ENCODE data around the gene KCNIP4.
"Not testable (repeated sequence)": the region's sequence is repeated elsewhere in the genome, so short reads cannot be mapped to it uniquely, and the experiment has no call there.

The KCNIP4 gene

DNA sequence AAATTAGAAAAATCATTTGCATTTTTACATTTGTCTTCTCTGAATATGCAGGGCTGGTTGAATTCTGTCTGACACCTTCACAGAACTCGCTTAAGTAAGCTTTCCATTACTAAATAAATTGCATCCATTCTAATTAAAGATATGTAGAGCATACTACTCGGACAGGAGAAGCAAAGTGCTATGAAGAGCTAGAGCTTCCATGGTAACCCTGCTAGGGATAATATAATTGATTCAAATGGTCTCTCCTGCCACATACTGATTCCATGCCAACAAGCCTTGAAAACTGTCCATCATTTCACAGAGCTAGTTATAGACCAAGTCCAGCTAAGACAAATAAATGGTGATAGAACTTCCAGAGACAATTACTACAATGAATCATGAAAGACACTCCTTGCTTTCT, 571.5 kb downstream of the KCNIP4 start:
- no peak for DNase-seq (ENCODE audit: low read depth in 1 of 2, low spot score in 1 of 2)

GRCh38 chr4:21376176-21376575, 572.4 kb downstream of the KCNIP4 start:
- DNase-seq (ENCODE audit: low read depth in 1 of 2, low spot score in 1 of 2) = no peak

GRCh38 chr4:21374641-21375368, 573.8 kb downstream of the KCNIP4 start:
- DNase-seq (ENCODE audit: low read depth in 1 of 2, low spot score in 1 of 2) = no peak

- no peak for DNase-seq (ENCODE audit: low read depth in 1 of 2, low spot score in 1 of 2)
Observed at GRCh38 chr4:21367567-21367966, 581.0 kb downstream of the KCNIP4 start.

DNA sequence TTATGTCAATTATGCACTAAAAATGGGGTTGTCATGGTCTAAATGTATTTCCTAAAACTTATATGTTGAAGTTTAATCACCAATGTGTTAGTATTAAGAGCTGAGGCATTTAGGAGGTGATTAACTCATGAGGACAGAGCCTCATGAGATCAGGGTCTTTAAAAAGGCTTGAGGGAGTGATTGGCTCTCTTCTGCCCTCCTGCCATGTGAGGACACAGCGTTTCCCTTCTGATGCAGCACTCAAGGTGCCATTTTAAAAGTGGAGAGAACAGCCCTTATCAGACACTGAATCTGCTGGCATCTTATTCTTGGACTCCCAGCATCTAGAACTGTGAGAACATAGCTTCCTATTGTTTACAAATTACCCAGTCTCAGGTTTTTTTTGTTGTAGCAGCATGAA, 581.7 kb downstream of the KCNIP4 start:
- no peak for DNase-seq (ENCODE audit: low read depth in 1 of 2, low spot score in 1 of 2)

DNA sequence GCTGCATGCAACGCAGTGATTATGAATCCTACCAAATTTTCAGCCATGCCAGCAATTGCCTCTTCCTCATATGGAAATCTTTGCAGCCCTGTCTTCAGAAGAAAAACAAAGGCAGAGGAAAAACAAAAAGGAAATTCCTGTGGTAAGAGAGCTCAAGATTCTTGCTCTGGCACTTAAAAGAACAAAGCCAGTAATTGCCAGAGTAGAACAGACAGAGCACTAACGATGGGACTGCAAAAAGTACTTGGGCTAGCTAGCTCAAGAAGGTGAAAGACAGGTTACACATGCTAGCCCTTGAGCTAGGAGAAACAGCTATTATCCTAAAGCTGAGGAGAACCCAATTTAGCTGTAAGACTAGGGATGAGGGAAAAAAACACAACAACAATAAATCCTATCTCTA, 582.3 kb downstream of the KCNIP4 start:
- DNase-seq (ENCODE audit: low read depth in 1 of 2, low spot score in 1 of 2) = no peak

- no peak for DNase-seq (ENCODE audit: low read depth in 1 of 2, low spot score in 1 of 2)
Observed at GRCh38 chr4:21363701-21364100, 584.9 kb downstream of the KCNIP4 start.

DNA sequence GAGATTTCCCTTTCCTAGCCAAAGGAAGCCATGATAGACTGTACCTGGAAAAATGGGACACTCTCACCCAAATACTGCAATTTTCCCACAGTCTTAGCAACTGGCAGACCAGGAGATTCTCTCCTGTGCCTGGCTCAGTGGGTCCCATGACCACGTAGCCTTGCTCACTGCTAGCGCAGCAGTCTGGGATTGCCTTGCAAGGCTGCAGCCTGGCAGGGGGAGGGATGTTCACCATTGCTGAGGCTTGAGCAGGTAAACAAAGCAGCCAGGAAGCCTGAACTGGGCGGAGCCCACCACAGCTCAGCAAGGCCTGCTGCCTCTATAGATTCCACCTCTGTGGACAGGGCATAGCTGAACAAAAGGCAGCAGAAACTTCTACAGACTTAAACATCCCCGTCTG, 596.2 kb downstream of the KCNIP4 start:
- DNase-seq (ENCODE audit: low read depth in 1 of 2, low spot score in 1 of 2) = not testable (repeated sequence)

DNA sequence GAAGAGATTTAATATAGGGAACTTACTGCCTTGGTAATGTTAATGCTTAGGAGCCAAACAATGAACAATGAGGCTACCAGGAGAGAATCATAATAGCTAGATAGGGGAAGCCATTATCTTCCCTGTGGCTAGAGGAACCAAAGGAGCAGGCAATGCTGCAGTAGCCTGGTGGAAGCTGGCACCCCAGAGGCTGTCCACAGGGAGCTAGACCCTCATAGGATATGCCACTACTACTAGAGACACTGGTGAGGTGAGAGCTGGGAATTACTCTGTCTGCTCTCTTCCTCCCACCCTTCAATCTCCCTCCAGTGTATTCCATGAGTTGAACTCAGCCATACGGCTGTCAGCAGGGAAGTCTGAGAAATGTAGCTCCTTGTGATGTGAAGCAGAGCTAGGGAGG, 601.4 kb downstream of the KCNIP4 start:
- DNase-seq (ENCODE audit: low read depth in 1 of 2, low spot score in 1 of 2) = no peak

DNA sequence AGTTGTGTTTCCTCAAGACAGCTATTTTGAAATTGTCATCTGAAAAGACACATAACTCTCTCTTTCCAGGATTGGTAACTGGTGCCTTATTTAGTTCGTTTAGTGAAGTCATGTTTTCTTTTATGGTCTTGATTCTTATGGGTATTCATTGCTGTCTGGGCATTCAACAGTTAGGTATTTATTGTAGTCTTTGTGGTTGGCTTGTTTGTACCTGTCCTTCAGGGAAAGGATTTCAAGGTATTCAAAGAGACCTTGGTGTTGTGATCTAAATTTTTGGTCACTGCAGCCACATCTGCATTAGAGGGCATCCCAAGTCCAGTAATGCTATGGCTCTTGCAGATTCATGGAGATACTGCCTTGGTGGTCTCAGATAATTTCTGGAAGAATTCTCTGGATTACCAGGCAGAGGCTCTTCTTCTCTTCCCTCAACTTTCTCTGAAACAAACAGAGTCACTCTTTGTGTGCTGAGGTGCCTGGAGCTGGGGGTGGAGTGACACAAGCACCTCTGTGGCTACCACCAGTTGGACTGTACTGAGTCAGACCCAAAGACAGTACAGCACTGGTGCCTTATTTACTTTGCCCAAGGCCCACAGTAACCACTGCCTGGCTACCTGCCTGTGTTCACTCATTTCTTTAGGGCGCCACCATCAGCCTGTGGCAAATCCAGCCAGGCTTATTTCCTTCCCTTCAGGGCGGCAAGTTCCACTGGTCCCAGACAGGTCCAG, 620.4 kb downstream of the KCNIP4 start:
- DNase-seq (ENCODE audit: low read depth in 1 of 2, low spot score in 1 of 2) = no peak

- no peak for DNase-seq (ENCODE audit: low read depth in 1 of 2, low spot score in 1 of 2)
Observed at GRCh38 chr4:21320034-21320433, 628.5 kb downstream of the KCNIP4 start.

GRCh38 chr4:21307709-21308108, 640.9 kb downstream of the KCNIP4 start:
- DNase-seq (ENCODE audit: low read depth in 1 of 2, low spot score in 1 of 2) = no peak

DNA sequence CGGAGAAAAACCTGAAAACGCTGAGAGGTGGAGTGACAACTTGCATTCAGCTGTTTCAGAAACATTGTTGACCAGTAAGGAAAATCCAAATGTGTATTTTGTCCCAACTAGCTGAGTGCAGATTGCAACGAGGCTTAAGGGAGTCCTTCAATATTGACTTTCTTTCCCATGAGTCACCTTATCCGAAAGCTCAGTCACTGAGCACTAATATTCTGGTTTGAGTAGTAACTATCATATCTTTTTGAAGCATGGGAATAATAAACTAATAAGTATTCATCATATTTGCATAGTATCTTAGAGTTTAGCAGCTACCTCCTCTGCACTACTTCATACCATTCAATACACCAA, 644.1 kb downstream of the KCNIP4 start:
- no peak for DNase-seq (ENCODE audit: low read depth in 1 of 2, low spot score in 1 of 2)

DNA sequence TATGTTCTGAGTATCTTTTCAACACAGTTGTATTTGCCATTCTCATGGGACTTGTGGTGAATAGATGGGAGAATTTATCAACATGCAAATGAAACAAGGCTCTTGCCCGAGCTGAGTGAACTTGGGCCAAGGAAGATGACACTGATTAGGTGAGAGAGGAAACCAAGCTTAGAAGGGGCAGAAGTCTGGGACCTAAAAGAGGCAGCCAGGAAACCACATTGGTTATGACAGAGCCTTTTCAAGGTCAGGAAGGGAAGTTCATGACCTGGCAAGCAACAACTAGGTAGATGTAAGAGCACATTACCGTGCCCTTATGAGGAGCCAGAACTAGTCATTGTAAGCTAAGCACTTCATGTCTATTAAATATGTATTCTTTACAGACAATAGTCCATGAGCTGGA, 658.0 kb downstream of the KCNIP4 start:
- DNase-seq (ENCODE audit: low read depth in 1 of 2, low spot score in 1 of 2) = no peak

DNA sequence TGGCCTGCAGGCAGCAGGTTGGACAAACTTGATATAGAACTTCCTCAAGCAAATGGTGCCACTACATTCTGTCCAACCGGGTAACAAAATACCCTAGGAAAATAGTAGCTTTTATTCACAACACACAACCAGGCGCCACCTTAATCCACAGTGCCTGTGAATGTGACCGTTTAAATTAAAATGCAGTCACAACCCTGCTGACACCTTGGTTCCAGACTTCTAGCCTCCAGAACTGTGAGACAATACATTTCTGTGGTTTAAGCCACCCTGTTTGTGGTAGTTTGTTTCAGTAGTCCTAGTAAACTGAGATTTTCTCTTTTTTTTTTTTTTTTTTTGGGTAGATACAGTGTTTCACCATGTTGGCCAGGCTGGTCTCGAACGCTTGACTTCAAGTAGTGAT, 672.5 kb downstream of the KCNIP4 start:
- DNase-seq (ENCODE audit: low read depth in 1 of 2, low spot score in 1 of 2) = no peak

GRCh38 chr4:21271439-21272052, 677.0 kb downstream of the KCNIP4 start:
- DNase-seq (ENCODE audit: low read depth in 1 of 2, low spot score in 1 of 2) = no peak

- DNase-seq (ENCODE audit: low read depth in 1 of 2, low spot score in 1 of 2) = no peak
Observed at GRCh38 chr4:21248331-21248730, 700.2 kb downstream of the KCNIP4 start.

DNA sequence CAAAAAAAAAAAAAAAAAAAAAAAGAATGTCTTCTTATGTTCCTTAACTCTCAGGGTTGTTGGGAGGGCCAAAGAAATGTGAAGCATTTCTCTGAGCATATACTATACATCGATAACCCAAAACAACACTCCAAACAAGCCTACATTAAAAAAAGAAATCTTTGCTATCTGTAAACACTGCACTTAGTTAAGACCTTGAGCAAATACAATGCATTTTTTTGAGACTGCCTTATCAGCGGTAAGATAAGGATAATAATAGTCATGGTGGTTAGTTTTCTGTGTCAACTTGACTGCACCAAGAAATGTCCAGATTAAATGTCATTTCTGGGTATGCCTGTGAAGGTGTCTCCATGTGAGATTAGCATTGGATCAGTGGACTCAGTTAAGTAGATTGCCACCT, 706.4 kb downstream of the KCNIP4 start:
- DNase-seq (ENCODE audit: low read depth in 1 of 2, low spot score in 1 of 2) = no peak

DNA sequence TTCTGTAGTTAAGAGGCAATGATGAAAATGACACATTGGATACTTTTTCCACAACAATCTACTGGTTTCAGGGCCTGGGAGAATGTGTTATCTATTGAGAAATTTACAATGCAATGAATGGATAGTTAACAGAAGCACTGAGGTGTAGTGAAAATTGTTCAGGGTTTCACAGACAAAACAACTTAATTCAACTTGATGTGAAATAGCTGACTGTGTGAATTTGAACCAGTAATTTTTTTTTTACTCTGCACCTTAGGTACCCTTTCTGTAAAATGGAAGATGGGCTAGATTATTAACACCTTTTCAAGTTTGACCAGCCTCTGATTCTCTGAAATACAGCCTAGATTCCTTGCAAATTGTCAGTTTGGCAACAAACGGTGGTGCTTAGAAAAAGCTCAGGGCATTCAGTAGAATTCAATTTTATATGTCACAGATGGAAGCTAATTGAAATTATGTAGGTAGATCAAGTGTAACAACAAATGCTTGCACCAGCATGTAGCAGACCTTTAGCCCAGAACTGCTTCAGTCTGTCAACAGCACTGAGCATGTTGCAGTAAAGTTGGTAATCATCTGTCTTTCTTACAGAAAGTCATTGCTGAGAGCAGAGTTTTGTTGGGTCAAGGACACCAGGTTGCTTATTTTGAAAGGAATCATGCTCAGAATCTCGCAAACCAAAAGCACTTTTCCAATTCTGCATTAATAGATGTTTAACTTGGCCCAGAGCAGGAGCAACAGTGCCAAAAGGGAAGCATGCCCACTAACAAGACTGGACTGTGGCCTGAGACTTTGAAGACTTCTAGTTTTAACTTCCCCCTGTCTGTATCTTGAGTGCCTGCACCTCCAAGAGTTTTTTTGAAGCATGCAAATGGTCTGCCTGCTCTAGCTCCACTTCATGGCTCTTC, 721.7 kb downstream of the KCNIP4 start:
- DNase-seq (ENCODE audit: low read depth in 1 of 2, low spot score in 1 of 2) = no peak

DNA sequence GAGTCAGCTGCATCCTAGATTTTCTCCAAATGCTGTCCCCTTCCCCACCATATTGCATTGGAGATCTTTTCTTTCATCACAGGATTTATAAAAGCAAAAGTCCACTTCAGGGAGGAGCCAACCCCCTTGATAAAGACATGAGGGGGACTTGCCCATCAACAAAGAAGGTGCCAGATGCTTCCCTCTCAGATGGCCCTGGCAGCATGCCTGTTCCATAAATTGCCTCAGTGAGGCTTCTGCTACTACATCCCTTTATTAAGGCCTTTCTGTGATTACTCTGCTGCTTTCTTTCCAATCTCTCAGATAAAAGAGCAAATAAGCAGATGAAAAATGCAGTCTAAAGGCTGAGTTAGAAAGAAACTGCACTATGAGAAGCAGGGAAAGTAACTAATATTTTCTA, 736.7 kb downstream of the KCNIP4 start:
- DNase-seq (ENCODE audit: low read depth in 1 of 2, low spot score in 1 of 2) = no peak

GRCh38 chr4:21209860-21210259, 738.7 kb downstream of the KCNIP4 start:
- no peak for DNase-seq (ENCODE audit: low read depth in 1 of 2, low spot score in 1 of 2)

Measured in activated T-helper 1 cell treated with anti-CD3 and anti-CD28 coated beads, Interleukin-2, amount 50 U/mL, for 16 hours (primary cell).